Endothelial cell of umbilical vein (primary cell): ENCODE measurements around the gene TRERF1. TPM values are rescaled to one million over a fixed set of nuclear protein-coding genes. Genes with fewer than 3 reads are reported as not detected.

Source experiments
- BruUV-seq: library from RNA; stranded (reverse); fragments of 400-500 nt; replicated peaks from 2 replicates; lab custom pipeline; 2021; lab: Mats Ljungman, UMichigan
- CTCF ChIA-PET: fragments of 300-600, 350-600 bp; sonication (Branson Sonifier 250); formaldehyde crosslinking; loops from one replicate; lab custom pipeline; 2021; ENCODE audit warnings: antibody characterized with exemption, inconsistent platforms; lab: Charles Lee
- POLR2A ChIA-PET: fragments of 300-600, 350-600 bp; sonication (Branson Sonifier 250); formaldehyde crosslinking; loops from one replicate; lab custom pipeline; 2021; ENCODE audit warnings: antibody characterized with exemption, inconsistent platforms; lab: Charles Lee
- DNase-seq: peaks from one replicate; pipeline ENCODE4 v3.0.0-alpha.2; 2011; ENCODE audit warnings: low read depth, low spot score
- FAIRE-seq: peaks from 2 replicates; lab custom pipeline; 2011; peaks lifted over from hg19 to GRCh38; lab: Jason Lieb, UNC
- H2AFZ ChIP-seq: 2 replicates; pipeline ENCODE4 v1.6.0; 2012; ENCODE audit warnings: low read depth, low read length, control low read depth, inconsistent platforms
- H3K27ac ChIP-seq: 2 replicates; pipeline ENCODE4 v1.5.1; 2011; ENCODE audit warnings: low read depth, mild to moderate bottlenecking, control low read depth, low read length, moderate library complexity; ENCODE audit not compliant: insufficient read depth
- H3K27me3 ChIP-seq, 2 experiments: 2 replicates each; pipeline versions ENCODE4 v1.6.0 to v1.6.1; 2011; ENCODE audit warnings: low read length in 2 of 2, mixed read lengths in 1 of 2; ENCODE audit not compliant: control insufficient read depth in 2 of 2, insufficient read depth in 2 of 2
- H3K36me3 ChIP-seq, 2 experiments: 2 replicates in 1 of 2; 3 replicates in 1 of 2; pipeline ENCODE4 v1.5.1; 2011; ENCODE audit warnings: low read length in 2 of 2, mild to moderate bottlenecking in 1 of 2, moderate library complexity in 1 of 2; ENCODE audit not compliant: control insufficient read depth in 2 of 2, insufficient read depth in 2 of 2; ENCODE audit errors: extremely low read depth in 1 of 2
- H3K4me1 ChIP-seq: 3 replicates; pipeline ENCODE4 v1.5.1; 2011; ENCODE audit warnings: mild to moderate bottlenecking, low read length; ENCODE audit not compliant: control insufficient read depth, insufficient read depth; ENCODE audit errors: extremely low read depth
- H3K4me2 ChIP-seq: 2 replicates; pipeline ENCODE4 v1.6.1; 2011; ENCODE audit warnings: low read length, control low read depth, mixed read lengths; ENCODE audit not compliant: insufficient read depth
- H3K4me3 ChIP-seq, 3 experiments: fragments of 200-600 bp in 1 of 3; sonication (generic), shearing (Covaris generic) in 1 of 3; replicated peaks in 1 of 3; 2 replicates each; pipeline ENCODE4 v1.5.1; 2011 to 2016; ENCODE audit warnings: control low read depth in 3 of 3, low read length in 3 of 3, mild to moderate bottlenecking in 2 of 3, inconsistent platforms in 1 of 3, low read depth in 1 of 3, moderate library complexity in 1 of 3; ENCODE audit not compliant: insufficient read depth in 1 of 3
- H3K79me2 ChIP-seq: 2 replicates; pipeline ENCODE4 v1.6.0; 2012; ENCODE audit warnings: low read length, inconsistent platforms; ENCODE audit not compliant: control insufficient read depth, insufficient read depth
- H3K9ac ChIP-seq: replicated peaks from 2 replicates; pipeline ENCODE3; 2011; ENCODE audit warnings: low read length, control low read depth; ENCODE audit not compliant: insufficient read depth; ENCODE audit errors: extremely low read depth
- H3K9me1 ChIP-seq: replicated peaks from 3 replicates; pipeline ENCODE4 v1.6.0; 2011; ENCODE audit warnings: mild to moderate bottlenecking, low read length; ENCODE audit not compliant: control insufficient read depth, insufficient read depth; ENCODE audit errors: extremely low read depth
- H3K9me3 ChIP-seq: replicated peaks from 2 replicates; pipeline ENCODE4 v1.5.1; 2012; ENCODE audit warnings: low read length, inconsistent platforms; ENCODE audit not compliant: control insufficient read depth, insufficient read depth
- H4K20me1 ChIP-seq: replicated peaks from 2 replicates; pipeline ENCODE3; 2011; ENCODE audit warnings: mild to moderate bottlenecking, low read length; ENCODE audit not compliant: control insufficient read depth, insufficient read depth; ENCODE audit errors: extremely low read depth
- CTCF ChIP-seq, 2 donors: IDR thresholded peaks; 1 replicate in 1 of 2; 2 replicates in 1 of 2; pipeline ENCODE4 v1.5.1; 2011; ENCODE audit warnings: low read length in 2 of 2, mild to moderate bottlenecking in 2 of 2, moderate library complexity in 2 of 2, control low read depth in 1 of 2, inconsistent platforms in 1 of 2, low read depth in 1 of 2; ENCODE audit not compliant: insufficient read depth in 1 of 2; ENCODE audit errors: extremely low read depth in 1 of 2
- EZH2 ChIP-seq: IDR thresholded peaks from 2 replicates; pipeline ENCODE4 v1.6.1; 2012; ENCODE audit warnings: borderline replicate concordance, low read depth, mild to moderate bottlenecking, moderate library complexity, low read length, inconsistent platforms; ENCODE audit not compliant: severe bottlenecking
- FOS ChIP-seq: IDR thresholded peaks from 2 replicates; pipeline ENCODE4 v1.6.1; 2011; ENCODE audit warnings: mild to moderate bottlenecking, low read length, moderate library complexity, borderline replicate concordance; ENCODE audit not compliant: insufficient read depth
- GATA2 ChIP-seq: IDR thresholded peaks from 2 replicates; pipeline ENCODE4 v1.7.0; 2011; ENCODE audit warnings: low read depth, mild to moderate bottlenecking, moderate library complexity, mixed read lengths, low read length; ENCODE audit not compliant: insufficient read length, insufficient read depth
- JUN ChIP-seq: IDR thresholded peaks from 2 replicates; pipeline ENCODE4 v1.6.1; 2011; ENCODE audit warnings: borderline replicate concordance, low read depth; ENCODE audit not compliant: insufficient read length, insufficient read depth
- MAX ChIP-seq: IDR thresholded peaks from 2 replicates; pipeline ENCODE4 v1.6.1; 2011; ENCODE audit not compliant: insufficient read depth, insufficient read length
- MYC ChIP-seq: IDR thresholded peaks from one replicate; pipeline ENCODE4 v1.6.1; 2011; ENCODE audit warnings: mild to moderate bottlenecking, low read depth, low read length
- POLR2A ChIP-seq: IDR thresholded peaks from 2 replicates; pipeline ENCODE4 v1.6.1; 2012; ENCODE audit warnings: low read depth, mild to moderate bottlenecking, control low read depth, low read length
- POLR2AphosphoS5 ChIP-seq: IDR thresholded peaks from 2 replicates; pipeline ENCODE4 v1.6.1; 2012; ENCODE audit warnings: low read depth, mild to moderate bottlenecking, control low read depth, low read length, moderate library complexity; ENCODE audit not compliant: insufficient read depth
- dilution Hi-C: fragments of 300-500 bp; cut with MboI; formaldehyde crosslinking; loops from one replicate; pipeline ENCODE4 v1.15.0; 2019; ENCODE audit warnings: low sequenced_read_pairs; ENCODE audit not compliant: extremely low pct_ligation_motif_present
- intact Hi-C: fragments of 100-400 bp; cut with micrococcal nuclease; formaldehyde crosslinking; loops from one replicate; pipeline ENCODE4 v1.10.0; 2022
- polyA plus RNA-seq, 4 experiments: library from polyadenylated mRNA; depleted of rRNA in 3 of 4; stranded (reverse) in 3 of 4; unstranded in 1 of 4; fragments of >200 nt; gene quantifications; 2 replicates each; pipeline versions ENCODE4 v1.2.1 to v1.2.3, GENCODE V29; 2011 to 2012; ENCODE audit warnings: missing spikeins in 1 of 4
- total RNA-seq: library from RNA; stranded (reverse); gene quantifications from 2 replicates; pipeline ENCODE4 v1.2.3, GENCODE V29; 2021

The TRERF1 gene
- total and polyA plus RNA-seq, 2 donors (not counting 3 experiments of a cell fraction or from before 2014, with no cell fraction given) = 0.73 to 5.5 TPM

- H4K20me1 ChIP-seq = no peaks in the 10 kb centered on the region
- ChIA-PET CTCF (no interaction called here), POLR2A (no interaction called here)
- H3K4me1 ChIP-seq = no peaks in the 10 kb centered on the region
- intact Hi-C loops = no loop called here
- no peak for TF ChIP-seq JUN
- no peak for TF ChIP-seq FOS
- no peak for TF ChIP-seq MYC
- TF ChIP-seq POLR2AphosphoS5 = no peak
- no peak for TF ChIP-seq POLR2A
- TF ChIP-seq CTCF (IDR thresholded peaks at IDR 0.05; ENCODE audit: extremely low read depth in 1 of 2, insufficient read depth in 1 of 2, low read depth in 1 of 2, low read length in 2 of 2) = no peak
- TF ChIP-seq GATA2 = no peak
- TF ChIP-seq EZH2 = no peak
- no peak for TF ChIP-seq MAX
- no peak overlapping the region for H3K27ac ChIP-seq
- H3K4me2 ChIP-seq = no peak overlapping the region
- no peak for FAIRE-seq
- no peaks in the 10 kb centered on the region for H3K9me3 ChIP-seq
- H3K79me2 ChIP-seq = no peaks in the 10 kb centered on the region
- DNase-seq = no peak
- no peak overlapping the region for H2AFZ ChIP-seq
- no peaks in the 10 kb centered on the region for H3K36me3 ChIP-seq
- dilution Hi-C loops = no loop called here
- BruUV-seq = no TSS peak
- H3K9me1 ChIP-seq = no peaks in the 10 kb centered on the region
- peaks cover 0 to 2% of the 10 kb centered on the region in 2 experiments for H3K27me3 ChIP-seq
- no peak overlapping the region for H3K9ac ChIP-seq
- H3K4me3 ChIP-seq = no peak overlapping the region
Observed at GRCh38 chr6:42378536-42378935, 73.2 kb downstream of the TRERF1 start.
